Keratinocyte (primary cell): ENCODE results near the gene ABTB1.

Source experiments
- CTCF ChIP-seq, 3 experiments: IDR thresholded peaks in 1 of 3; conservative IDR thresholded peaks in 1 of 3; optimal IDR thresholded peaks in 1 of 3; 2 replicates in 2 of 3; 3 replicates in 1 of 3; pipeline versions ENCODE3 to v1.5.1; 2011; ENCODE audit warnings: low read length in 3 of 3, mild to moderate bottlenecking in 3 of 3, moderate library complexity in 2 of 3, control low read depth in 1 of 3, inconsistent platforms in 1 of 3; ENCODE audit not compliant: insufficient read depth in 2 of 3; ENCODE audit errors: extremely low read depth in 1 of 3
- EZH2 ChIP-seq: IDR thresholded peaks from one replicate; pipeline ENCODE4 v1.6.1; 2012; ENCODE audit warnings: inconsistent platforms, mild to moderate bottlenecking, low read length, moderate library complexity

- no peak for TF ChIP-seq CTCF (optimal IDR thresholded peaks at IDR 0.05 in 1 of 3, IDR thresholded peaks at IDR 0.05 in 1 of 3, conservative IDR thresholded peaks at IDR 0.05 in 1 of 3; ENCODE audit: extremely low read depth in 1 of 3, insufficient read depth in 2 of 3, low read length in 3 of 3)
- no peak for TF ChIP-seq EZH2
Measured at GRCh38 chr3:127718245-127718915, 45.6 kb downstream of the ABTB1 start.
